ENCODE data around the gene ABHD17A. TPM values are rescaled to one million over a fixed set of nuclear protein-coding genes. Genes with fewer than 3 reads are reported as not detected.

The ABHD17A gene
- total and polyA plus RNA-seq, 9 of the 15 experiments (the other 6 are each of a cell fraction or from before 2014, with no cell fraction given), result 0.04 to 135 (median 21.8) TPM; not detected in 1

GRCh38 chr19:1905110-1905862 is 20.0 kb upstream of the ABHD17A start, which contains the start of the genes ADAT3 and SCAMP4 (continued):
- TF ChIP-seq KAT8 (IDR thresholded peaks at IDR 0.05; ENCODE audit: low read depth) (no peak), HIVEP1 (CRISPR knock-in tag; IDR thresholded peaks at IDR 0.05) (no peak), ZNF134 (CRISPR knock-in tag; conservative IDR thresholded peaks at IDR 0.05) (0 out of 2 replicates have a peak, but pooled peaks have one; percentile 45), ZNF79 (CRISPR knock-in tag; IDR thresholded peaks at IDR 0.05; ENCODE audit: low read depth) (no peak), ZFP30 (CRISPR knock-in tag; IDR thresholded peaks at IDR 0.05; ENCODE audit: borderline replicate concordance) (no peak), ZBTB17 (CRISPR knock-in tag; IDR thresholded peaks at IDR 0.05) (no peak), ZNF589 (CRISPR knock-in tag; IDR thresholded peaks at IDR 0.05; ENCODE audit: low read depth) (no peak), RFX5 (IDR thresholded peaks at IDR 0.05; ENCODE audit: low read depth, low read length) (no peak), GATAD2B (IDR thresholded peaks at IDR 0.05; ENCODE audit: borderline replicate concordance) (peak; percentile 79), TEAD4 (IDR thresholded peaks at IDR 0.05; ENCODE audit: low read length) (no peak), TEAD4 (CRISPR knock-in tag; IDR thresholded peaks at IDR 0.05; ENCODE audit: borderline replicate concordance) (no peak), POLR2H (tag; IDR thresholded peaks at IDR 0.05; ENCODE audit: low read depth) (no peak; the same call in 1 of the 2 replicates), MCM3 (IDR thresholded peaks at IDR 0.05) (no peak), EWSR1 (IDR thresholded peaks at IDR 0.05; ENCODE audit: borderline replicate concordance, low read depth, partially characterized antibody) (no peak), ELF2 (CRISPR knock-in tag; IDR thresholded peaks at IDR 0.05) (no peak), GATA2 (CRISPR knock-in tag; IDR thresholded peaks at IDR 0.05) (no peak), ZNF408 (CRISPR knock-in tag; IDR thresholded peaks at IDR 0.05; ENCODE audit: low read depth) (no peak), SOX6 (IDR thresholded peaks at IDR 0.05) (no peak; the same call in 1 of the 2 replicates), NFE2L1 (tag; IDR thresholded peaks at IDR 0.05; ENCODE audit: borderline replicate concordance, low read depth) (no peak), SNRNP70 (optimal IDR thresholded peaks at IDR 0.05; ENCODE audit: low read depth, low read length) (no peak), ELF4 (CRISPR knock-in tag; IDR thresholded peaks at IDR 0.05) (no peak), ZBTB7A (IDR thresholded peaks at IDR 0.05; ENCODE audit: borderline replicate concordance, control insufficient read depth, low read depth, low read length) (peak; percentile 77), HEY1 (CRISPR knock-in tag; IDR thresholded peaks at IDR 0.05; ENCODE audit: borderline replicate concordance) (no peak), JUNB (CRISPR knock-in tag; conservative IDR thresholded peaks at IDR 0.05) (no peak), ZNF274 (IDR thresholded peaks at IDR 0.05; ENCODE audit: borderline replicate concordance, low read depth, low read length) (no peak), PRDM10 (IDR thresholded peaks at IDR 0.05; ENCODE audit: partially characterized antibody) (peak; percentile 13)
- TF ChIP-seq, protein P1, sequence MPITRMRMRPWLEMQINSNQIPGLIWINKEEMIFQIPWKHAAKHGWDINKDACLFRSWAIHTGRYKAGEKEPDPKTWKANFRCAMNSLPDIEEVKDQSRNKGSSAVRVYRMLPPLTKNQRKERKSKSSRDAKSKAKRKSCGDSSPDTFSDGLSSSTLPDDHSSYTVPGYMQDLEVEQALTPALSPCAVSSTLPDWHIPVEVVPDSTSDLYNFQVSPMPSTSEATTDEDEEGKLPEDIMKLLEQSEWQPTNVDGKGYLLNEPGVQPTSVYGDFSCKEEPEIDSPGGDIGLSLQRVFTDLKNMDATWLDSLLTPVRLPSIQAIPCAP (CRISPR knock-in tag; IDR thresholded peaks at IDR 0.05; ENCODE audit: borderline replicate concordance), result no peak

Measured in K562 (cell line).